Measurements from ENCODE around the gene LILRA6. TPM values are rescaled to one million over a fixed set of nuclear protein-coding genes. Genes with fewer than 3 reads are reported as not detected.

The LILRA6 gene
- total and polyA plus RNA-seq, 2 of the 13 experiments (the other 11 are each of a cell fraction or from before 2014, with no cell fraction given): not detected

- no peak for TF ChIP-seq ZBTB40 (IDR thresholded peaks at IDR 0.05)
- 0 out of 2 replicates have a peak, but pooled peaks have one; percentile 18 for TF ChIP-seq ZBTB40 (CRISPR knock-in tag; IDR thresholded peaks at IDR 0.05)
- TF ChIP-seq KLF12 (CRISPR knock-in tag; IDR thresholded peaks at IDR 0.05; ENCODE audit: borderline replicate concordance): peak; percentile 52
- TF ChIP-seq ZC3H4 (CRISPR knock-in tag; IDR thresholded peaks at IDR 0.05; ENCODE audit: borderline replicate concordance): no peak
- no peak for TF ChIP-seq FOXK1 (CRISPR knock-in tag; IDR thresholded peaks at IDR 0.05; ENCODE audit: borderline replicate concordance, low read depth)
- TF ChIP-seq ELF3 (CRISPR knock-in tag; IDR thresholded peaks at IDR 0.05): peak; percentile 50; the same call in 1 of the 2 replicates
- TF ChIP-seq ZNF891 (CRISPR knock-in tag; IDR thresholded peaks at IDR 0.05): peak; percentile 59; the same call in 1 of the 2 replicates
- TF ChIP-seq PITX1 (CRISPR knock-in tag; IDR thresholded peaks at IDR 0.05): no peak
- TF ChIP-seq, protein P1, sequence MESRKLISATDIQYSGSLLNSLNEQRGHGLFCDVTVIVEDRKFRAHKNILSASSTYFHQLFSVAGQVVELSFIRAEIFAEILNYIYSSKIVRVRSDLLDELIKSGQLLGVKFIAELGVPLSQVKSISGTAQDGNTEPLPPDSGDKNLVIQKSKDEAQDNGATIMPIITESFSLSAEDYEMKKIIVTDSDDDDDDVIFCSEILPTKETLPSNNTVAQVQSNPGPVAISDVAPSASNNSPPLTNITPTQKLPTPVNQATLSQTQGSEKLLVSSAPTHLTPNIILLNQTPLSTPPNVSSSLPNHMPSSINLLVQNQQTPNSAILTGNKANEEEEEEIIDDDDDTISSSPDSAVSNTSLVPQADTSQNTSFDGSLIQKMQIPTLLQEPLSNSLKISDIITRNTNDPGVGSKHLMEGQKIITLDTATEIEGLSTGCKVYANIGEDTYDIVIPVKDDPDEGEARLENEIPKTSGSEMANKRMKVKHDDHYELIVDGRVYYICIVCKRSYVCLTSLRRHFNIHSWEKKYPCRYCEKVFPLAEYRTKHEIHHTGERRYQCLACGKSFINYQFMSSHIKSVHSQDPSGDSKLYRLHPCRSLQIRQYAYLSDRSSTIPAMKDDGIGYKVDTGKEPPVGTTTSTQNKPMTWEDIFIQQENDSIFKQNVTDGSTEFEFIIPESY (CRISPR knock-in tag; IDR thresholded peaks at IDR 0.05): no peak
- TF ChIP-seq HNRNPK (IDR thresholded peaks at IDR 0.05; ENCODE audit: low read depth, low read length, poor library complexity, severe bottlenecking): peak; percentile 60
- 0 out of 2 replicates have a peak, but pooled peaks have one; percentile 48 for TF ChIP-seq ZNF383 (CRISPR knock-in tag; IDR thresholded peaks at IDR 0.05; ENCODE audit: borderline replicate concordance)
- TF ChIP-seq ELK4 (CRISPR knock-in tag; IDR thresholded peaks at IDR 0.05; ENCODE audit: borderline replicate concordance): no peak
- peak; percentile 59; the same call in 1 of the 2 replicates for TF ChIP-seq HES4 (CRISPR knock-in tag; IDR thresholded peaks at IDR 0.05; ENCODE audit: borderline replicate concordance)
- peak; percentile 69; the same call in 1 of the 2 replicates for TF ChIP-seq SMAD1 (CRISPR knock-in tag; IDR thresholded peaks at IDR 0.05; ENCODE audit: borderline replicate concordance, low read depth)
- TF ChIP-seq SAFB2 (CRISPR knock-in tag; IDR thresholded peaks at IDR 0.05; ENCODE audit: borderline replicate concordance, low read depth): peak; percentile 74; the same call in 1 of the 2 replicates
- no peak for TF ChIP-seq ZNF569 (CRISPR knock-in tag; IDR thresholded peaks at IDR 0.05; ENCODE audit: borderline replicate concordance)
- 0 out of 2 replicates have a peak, but pooled peaks have one; percentile 37 for TF ChIP-seq ZNF446 (CRISPR knock-in tag; IDR thresholded peaks at IDR 0.05)
These were observed 53.4 kb downstream of the LILRA6 start, which contains the start of gene MBOAT7 (continued) for GRCh38 chr19:54189145-54189734.

Data from HepG2 (cell line).